Superior temporal gyrus (tissue), 1 donor: ENCODE data around the gene ITGA11.

Experiments used
- DNase-seq: peaks from one replicate; pipeline ENCODE4 v3.0.0-alpha.2; 2016; ENCODE audit errors: extremely low spot score

The ITGA11 gene

DNA sequence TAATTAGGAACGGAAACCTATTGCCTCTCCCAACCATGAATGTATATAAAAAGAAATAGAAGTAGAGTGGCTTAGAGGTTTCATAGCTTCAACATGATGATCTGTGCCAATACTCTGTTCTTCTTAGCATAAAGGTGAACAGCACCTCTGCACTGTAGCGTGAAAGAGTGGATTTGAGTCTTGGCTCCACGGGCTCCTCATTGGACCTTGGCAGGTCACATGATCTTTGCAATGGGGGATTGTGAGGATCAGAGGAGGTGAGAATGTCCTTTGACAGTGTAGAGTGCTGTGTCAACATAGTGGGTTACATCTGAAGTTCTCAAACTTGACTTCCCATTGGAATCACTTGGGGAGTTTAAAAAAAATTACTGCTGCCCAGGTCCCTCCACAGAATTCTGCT, 103.0 kb downstream of the ITGA11 start:
- no peak for DNase-seq

DNA sequence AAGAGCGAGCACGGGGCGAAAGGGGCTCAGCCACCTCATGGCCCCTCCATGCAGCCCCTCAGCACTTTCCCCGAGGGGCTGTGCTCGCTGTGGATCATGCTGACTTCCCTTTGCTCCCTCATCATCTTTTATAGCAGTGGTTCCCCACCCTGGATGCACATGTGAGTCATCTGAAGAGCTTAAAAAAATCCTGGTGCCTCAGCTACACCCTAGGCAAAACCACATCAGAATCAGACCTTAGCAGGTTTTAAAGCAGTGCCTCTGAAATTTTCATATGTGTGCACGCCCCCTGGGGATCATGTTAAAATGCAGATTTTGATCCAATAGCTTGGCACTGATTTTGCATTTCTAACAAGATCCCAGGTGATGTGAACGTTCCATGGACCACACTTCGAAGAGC, 103.5 kb downstream of the ITGA11 start:
- no peak for DNase-seq

DNA sequence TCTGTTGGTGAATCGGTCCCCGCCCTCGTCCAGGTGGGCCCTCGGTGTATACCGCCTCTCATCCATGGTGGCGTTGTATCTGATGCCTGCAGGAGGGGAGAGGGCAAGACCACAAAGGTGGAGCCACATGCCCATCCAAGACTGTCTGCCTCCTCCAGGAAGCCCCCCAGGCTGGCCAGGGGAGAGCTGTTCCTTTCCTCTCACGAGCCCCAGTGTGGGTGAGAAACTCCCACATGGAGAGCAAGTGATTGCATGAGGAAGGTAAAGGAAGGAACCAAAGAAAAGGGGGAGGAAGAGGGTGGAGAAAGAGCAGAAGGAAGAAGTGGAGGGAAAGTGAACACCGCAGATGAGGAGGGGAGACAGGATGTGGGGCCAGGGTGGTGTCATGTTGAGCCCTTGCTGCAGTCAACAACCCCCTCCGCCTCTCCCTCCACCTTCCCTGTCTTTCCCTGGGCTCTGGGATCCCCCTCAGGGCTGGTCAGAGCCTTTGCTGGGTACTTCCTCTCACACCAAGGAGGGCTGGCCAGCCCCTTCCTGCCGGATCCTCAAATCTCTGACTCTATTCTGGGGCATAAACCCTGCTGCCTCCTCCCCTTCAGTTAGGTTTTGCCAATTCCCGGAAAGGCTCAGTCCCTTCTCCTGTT, 105.1 kb downstream of the ITGA11 start:
- DNase-seq, result no peak

DNA sequence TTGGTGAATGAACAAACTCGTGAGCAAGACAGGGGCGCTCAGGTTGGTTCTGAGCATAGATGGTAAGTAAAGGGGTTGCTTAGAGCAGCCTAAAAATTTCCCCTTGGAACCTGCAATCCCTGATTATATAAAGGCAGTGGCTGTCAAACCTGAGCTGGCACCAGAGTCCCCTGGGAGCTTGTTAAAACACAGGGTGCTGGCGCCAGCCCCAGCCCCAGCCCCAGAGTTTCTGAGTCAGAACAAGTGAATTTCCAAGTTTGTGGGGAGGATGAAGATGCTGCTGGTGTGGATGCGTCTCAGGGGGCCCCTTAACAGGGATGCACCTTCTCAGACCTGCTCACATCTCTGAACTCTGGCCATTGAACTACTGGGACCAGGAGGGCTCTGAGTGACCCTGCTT, 106.2 kb downstream of the ITGA11 start:
- no peak for DNase-seq

DNA sequence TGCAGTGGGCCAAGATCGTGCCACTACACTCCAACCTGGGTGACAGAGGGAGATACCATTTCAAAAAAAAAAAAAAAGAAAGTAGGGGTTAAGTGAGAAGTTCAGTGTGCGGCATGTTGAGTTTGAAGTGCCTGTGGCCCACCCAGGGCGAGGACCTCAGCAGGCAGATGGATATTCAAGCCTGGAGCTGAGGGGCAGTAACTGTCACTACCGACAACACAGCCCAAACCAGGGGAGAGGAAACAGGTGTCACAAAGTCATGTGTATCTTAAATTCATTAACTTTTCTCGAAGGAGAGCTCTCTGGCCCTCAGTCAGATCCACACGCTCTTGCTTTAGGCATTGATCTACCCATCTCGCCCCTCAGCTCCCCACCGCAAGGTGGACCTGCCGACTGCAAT, 109.2 kb downstream of the ITGA11 start:
- no peak for DNase-seq

DNA sequence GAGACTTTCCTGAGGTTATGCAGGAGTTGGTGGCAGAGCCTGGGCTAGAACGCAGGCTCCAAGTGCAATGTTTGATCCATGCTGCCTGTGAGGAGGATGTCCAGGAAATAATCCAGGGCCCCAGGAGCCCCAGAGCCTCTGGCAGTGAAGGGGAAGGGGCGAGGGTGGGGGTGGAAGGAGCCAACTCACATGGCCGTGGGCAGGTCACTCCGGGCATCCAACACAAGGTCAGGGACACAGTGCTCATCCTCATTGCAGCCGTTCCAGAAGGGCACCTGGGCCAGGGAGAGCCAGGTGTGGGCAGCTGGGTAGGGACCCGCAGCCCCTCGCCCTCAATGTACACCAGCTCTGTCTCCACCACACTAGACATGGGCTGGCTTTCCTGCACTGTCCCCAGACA, 110.7 kb downstream of the ITGA11 start:
- no peak for DNase-seq

DNA sequence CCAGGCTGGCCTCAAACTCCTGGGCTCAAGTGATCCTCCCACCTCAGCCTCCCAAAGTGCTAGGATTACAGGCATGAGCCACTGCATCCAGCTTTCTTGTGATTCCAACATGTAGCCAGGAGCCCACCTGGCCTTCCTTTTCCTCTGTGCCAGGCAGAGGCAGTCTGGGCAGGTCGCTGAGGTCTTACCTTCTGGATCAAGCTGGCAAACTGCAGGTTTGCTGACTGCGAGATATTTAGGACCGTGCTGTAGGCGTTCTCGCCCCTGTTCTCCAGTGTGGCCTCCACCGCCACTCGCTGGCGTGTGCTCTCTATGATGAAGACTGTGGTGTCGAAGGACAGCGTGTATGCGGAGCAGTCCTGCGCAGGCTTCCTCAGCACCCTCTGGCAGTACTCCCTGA, 112.0 kb downstream of the ITGA11 start:
- DNase-seq, result no peak

DNA sequence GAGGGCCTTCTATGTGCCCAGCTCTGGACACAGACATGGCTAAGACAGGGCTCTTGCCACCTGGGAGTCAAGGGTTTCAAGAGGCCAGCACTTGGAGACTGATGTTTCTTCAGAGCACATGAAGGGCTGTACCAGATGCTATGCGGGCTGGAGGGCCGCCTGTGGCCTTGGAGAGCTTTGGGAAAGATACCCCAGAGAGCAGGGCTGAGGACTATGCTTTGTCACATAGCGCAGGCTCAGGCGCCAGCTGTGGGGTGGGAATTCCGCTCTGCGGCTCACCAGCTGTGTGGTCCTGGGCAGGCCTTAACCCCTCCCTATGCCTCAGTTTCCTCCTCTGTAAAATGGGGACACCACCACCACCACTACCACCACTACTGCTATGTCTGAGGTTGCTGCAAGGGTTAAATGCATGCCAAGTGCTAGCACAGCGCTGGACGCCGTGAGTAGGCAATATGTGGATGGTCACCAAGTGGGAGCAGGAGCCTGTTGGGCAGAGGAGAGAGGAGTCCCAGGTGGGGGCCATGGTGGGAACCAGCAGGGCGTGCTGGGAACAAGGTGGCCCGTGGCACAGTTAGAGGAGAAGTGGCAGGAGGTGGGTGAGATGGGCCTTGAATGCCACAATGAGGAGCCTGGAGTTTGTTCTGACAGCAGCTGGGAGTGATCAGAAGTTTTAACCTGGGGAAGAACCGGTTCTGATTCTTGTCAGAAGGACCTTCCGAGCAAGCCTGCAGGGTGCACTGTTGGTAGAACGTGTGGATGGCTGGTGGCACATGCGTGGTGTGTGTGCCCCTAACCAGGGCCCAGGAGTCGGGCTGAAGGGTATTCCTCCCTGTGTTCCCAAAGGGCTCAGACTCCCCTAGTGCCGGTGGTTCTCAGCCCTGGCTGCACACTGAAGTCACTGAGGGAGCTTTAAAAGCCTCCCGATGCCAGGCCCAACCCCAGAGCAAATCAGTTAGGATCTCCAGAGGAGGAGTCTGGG, 112.7 kb downstream of the ITGA11 start:
- no peak for DNase-seq

DNA sequence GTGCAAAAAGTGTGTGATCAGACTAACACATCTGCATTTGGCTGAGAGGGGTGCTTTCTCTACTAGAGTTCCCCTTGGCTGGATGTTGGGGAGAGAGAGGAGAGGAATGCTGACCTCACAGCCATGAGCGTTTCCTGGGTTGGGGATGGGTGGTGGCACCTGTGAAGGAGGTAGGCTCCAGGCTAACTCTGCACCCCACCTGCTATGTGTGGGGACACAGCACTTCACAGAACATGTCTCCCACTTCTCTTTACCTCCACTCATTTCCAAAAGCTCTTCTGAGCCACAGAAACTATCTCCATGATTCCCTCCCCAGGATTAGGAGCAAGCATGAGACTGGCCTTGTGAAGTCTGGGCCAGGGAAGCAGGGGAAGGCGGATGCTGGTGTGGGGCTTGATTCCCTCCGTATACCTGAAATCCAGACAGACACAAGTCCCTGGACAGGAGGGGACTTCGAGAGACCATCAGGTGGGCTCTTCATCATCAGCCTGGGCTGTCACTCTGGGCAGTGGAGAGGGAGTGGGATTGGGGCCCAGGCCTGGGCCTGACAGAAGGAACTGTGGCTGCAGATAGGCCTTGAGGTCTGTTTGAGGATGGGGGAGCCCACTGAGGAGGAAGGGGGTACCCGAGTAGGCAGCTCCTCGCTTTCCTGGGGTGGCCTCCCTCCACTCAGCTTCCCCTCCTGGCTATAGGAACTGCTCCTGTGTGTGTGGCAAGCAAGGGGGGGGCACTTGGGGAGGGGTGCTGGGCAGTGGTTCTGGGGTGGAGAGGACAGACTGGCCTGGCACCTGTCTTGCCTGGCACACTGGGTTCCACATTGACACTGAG, 113.7 kb downstream of the ITGA11 start:
- no peak for DNase-seq

DNA sequence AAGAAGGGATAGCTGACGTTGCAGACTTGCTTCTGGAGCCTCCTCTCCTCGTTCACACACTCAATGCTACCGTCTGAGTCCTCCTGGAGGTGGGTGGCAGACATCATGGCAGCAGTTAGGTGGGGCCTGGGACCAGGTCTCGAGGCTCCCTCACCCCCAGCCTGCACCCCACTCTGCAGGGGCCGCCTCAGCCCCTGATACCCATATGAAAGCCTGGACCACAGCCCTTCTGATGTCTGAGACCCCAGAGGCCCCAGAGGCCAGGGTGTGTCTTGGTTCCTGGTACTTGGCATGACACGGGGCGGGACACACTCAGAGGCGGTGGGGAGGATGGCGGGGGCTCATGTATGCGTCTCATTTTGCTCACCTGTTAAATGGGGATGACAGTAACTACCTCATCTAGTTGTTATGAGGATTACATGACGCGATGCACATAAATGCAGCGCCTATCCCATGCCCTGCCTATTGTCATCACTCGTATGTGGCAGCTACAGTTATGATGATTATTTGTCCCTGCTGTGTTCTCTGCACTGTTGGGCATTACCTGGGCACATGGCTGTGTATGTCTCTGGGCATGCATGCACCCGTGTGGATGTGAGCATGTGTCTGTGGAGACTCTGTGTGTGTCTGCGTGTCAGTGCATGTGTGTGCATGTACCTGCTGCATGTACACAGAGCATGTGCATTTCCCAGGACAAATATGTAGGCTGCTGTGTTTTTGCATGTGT, 114.5 kb downstream of the ITGA11 start:
- no peak for DNase-seq

DNA sequence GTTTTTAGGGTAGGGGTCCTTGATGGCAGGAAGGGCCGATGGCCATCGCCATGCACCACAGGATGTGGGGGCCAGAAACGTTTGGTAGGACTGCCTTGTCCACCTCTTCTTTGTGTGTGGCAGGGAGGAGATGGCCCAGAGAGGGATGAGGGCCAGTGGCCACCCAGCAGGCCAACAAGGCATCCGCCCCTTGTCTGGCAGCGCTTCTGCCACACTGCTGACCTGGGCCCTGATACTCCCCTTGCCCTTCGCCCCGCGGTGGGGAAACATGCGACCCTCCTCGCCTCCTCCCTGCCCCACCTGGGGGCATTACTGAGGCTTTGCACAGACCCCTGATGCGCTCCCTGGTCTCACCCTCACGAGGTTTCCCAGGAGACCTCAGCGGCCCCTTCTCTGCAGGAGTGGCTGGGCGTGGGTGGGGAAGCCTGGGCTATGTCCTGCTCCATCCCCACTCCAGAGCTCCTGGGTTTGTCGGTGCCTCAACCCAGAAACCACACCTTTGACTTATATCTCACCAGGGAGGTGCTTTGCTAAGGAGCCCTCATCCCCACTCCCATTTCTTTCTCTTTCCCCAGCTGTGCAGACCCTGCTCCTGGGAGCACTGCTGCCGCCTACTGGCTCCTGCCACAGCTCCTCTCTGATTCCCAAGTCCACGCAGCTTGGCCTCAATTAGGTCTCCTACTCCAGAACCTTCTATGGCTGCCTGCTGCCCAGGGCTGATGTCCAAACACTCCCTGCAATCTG, 115.7 kb downstream of the ITGA11 start:
- no peak for DNase-seq

DNA sequence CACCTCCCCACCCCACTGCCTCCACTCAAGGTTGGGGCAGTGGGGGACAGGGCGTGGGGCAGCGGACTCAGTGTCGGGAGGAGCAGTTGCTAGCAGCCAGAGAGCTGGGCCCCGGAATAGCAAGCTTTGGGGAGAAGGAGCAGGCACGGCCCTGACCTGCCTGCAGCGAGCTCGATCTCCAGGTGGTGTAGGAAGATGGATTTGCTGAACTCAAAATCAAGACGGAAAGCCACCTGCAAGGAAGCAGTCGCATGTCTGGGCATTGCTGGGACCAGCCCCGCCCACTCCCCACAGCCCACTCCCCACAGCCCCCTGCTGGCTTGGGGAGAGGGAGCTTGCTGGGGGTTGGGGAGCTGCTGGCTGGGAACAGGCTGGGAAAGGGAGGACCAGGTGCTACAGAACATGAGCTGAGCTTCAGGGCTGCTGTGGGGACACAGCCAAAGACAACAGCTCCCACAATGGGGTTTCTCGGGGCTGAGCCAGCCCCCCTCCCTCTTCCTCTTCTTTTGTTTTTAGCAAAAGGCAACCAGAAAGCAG, 116.4 kb downstream of the ITGA11 start:
- DNase-seq, result no peak

DNA sequence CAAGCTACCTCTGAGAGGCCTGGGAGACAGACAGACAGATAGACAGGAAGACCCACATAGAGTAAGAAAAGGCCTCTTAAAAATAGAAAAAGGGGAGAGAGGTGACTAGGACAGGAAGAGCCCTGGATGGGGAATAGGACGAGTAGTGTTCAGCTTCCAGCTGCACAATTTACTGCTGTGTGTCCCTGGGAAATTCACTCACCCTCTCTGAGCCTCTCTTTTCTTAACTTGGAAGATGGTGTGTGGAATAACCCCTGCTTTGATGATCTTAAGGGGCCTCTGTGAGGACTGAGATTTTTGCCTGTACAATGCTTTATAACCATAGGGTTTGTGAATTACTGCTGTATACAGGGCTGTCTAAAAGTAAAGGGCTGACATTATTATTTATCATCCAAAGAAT, 116.9 kb downstream of the ITGA11 start:
- DNase-seq, result no peak

DNA sequence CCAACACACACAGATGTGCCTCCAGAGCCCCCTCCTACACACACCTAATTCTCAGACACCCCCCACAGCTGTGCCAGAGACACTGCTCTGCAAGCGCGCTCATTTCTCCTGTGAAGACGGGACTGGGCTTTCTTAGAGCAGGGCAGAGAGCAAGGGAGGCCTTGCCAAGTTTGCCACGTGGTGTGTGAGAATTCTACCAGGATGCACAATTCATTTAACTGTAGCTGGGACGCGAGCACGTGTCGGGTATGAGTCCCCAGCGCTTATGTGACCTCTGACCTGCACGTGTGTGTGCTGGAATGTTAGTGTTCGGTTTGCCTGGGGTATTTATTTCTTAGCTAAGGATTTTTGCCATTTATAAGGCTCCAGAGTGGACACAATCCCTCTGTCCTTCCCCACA, 117.4 kb downstream of the ITGA11 start:
- DNase-seq, result no peak

DNA sequence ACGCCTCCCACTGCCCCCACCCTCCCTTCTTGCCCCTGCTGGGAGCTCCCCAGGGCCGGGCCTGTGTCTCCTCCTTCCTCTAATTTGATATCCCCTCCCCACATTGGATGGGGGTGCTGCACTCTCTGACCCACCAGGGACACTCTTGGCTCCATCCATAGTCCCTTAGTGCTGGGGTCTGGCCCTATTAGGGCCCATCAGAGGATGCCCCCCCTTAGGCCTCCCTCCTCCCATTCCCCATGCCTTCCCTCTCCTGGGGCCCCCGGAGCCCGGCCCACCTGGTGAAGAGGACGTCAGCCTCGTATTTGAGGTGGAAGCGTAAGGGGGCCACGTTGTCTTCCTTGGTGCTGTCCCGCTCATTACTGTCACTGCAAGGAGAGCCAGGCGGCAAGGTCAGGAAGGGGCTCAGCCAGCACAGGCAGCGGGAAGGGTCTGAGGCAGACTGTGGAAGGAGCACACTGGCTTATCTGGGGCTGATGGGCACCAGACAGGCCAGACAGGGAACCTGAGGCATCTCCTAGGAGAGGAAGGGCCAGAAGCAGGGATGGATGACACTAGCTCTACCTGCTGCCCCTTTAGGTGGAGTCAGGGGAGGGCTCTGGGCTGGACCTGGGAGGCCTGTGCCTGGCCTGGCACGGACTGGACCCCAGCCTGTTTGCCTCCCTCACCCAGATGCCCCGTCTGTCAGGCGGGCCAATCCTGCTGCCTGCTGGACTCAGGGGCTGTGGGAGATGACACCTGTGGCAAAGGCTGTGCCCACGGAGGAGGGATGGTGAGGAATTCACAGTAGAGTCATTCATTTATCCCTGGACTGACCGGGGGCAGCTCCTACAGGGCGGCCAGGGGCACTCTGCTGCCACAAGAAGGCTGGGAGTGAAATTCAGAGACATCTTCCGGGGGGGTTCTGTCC, 118.2 kb downstream of the ITGA11 start:
- DNase-seq, result no peak

DNA sequence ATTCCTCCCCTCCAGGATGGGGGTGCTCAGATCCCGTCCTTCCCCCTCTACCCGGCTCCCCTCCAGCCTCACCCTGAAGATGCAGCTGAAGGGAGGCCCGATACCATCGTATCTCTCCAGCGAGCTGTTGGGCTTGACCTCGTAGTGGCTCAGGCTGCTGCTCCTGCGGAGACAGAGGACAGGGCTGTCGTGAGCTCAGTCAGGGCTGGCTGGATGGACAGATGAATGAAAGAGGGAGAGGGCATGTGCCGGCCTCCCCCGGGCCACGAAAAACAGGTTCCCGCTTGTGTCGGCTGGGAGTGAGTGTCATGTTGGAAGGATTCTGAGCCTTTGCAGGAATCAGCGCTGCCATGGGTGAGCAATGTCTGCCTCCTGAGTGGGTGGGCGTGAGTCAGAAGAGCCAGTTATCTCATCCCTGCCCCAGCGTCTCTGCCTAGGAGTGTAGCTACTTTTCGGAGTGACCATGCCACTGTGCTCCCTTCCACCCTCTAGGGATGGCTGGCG, 119.2 kb downstream of the ITGA11 start:
- DNase-seq, result no peak

DNA sequence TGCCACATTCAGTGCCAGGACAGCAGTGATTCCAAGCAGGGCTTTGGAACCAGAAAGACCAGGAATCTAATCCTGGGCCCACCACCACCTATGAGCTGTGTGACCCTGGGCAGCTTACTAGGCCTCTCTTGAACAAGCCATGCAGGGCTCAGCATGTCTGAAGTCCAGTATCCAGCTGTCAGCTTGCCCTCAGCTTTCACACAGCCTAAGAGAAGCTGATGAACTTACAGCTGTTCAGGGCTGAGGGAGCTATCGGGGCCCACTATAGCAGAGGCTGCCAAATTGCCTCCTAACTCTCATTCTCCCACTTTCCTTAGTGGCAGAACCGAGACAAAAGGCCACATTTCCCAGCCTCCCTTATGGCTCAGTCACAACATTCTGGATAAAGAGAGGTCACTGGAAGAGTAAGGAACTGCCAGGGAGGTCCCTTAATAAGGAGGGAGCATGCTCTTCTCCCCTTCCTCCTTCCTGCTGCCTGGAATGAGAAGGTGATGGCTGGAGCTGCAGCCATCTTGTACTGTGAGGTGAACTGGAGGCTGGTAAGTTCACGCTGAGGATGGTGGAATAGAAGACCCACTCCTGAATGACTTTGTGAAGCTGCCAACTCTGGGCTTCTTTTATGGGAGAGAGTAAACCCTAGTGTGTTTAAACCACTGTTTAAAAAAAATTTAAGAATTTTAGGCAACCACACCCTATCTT, 120.0 kb downstream of the ITGA11 start:
- DNase-seq, result no peak

DNA sequence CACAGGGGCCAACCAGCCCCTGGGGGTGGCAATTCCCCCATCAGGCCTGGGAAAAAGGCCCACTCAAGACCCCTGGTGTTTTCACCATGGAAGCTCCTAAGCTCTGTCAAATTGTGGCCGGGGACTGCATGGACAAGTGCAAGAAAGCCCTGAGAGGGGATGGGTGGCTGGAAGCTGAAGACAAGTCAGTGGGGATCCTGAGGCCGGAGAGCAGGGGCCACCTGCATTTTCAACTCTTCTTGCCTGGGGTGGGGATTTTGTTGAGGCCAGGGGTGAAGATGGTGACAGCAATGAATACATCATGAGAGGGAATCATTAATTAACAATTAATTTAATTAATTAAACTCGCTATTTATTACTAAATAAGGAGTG, 120.5 kb downstream of the ITGA11 start:
- DNase-seq, result no peak
